H7 (cell line): ENCODE data around the gene AKT2. TPM values are rescaled to one million over a fixed set of nuclear protein-coding genes. Genes with fewer than 3 reads are reported as not detected.

Source experiments
- total RNA-seq: library from RNA; depleted of rRNA; stranded (reverse); fragments of >200 nt; shearing (Covaris generic); gene quantifications from 2 replicates; pipeline ENCODE4 v1.2.3, GENCODE V29; 2014; rRNA removed

Gene AKT2
- total RNA-seq, 1 experiment from 2014 or later: 126 TPM

Other genes starting within 250 kb of the AKT2 start
- 1.4 and 1.7 TPM in 2 replicates for gene ZNF780B, start 229.1 kb downstream of the AKT2 start, total RNA-seq
- gene ZNF780A, start 194.4 kb downstream of the AKT2 start, total RNA-seq: 7.0 and 9.9 TPM in 2 replicates
- 16.7 and 24.5 TPM in 2 replicates for gene MAP3K10, start 93.9 kb downstream of the AKT2 start, total RNA-seq
- gene TTC9B, start 67.0 kb downstream of the AKT2 start, total RNA-seq: not detected in 2 replicates
- 0.87 TPM in 1 of 2 replicates, not detected in the other for gene CCNP, start 58.7 kb downstream of the AKT2 start, total RNA-seq
- gene C19orf47, start 63.1 kb upstream of the AKT2 start, total RNA-seq: 8.2 and 11.8 TPM in 2 replicates
- gene PLD3, start 63.4 kb upstream of the AKT2 start, total RNA-seq: 332 and 352 TPM in 2 replicates
- gene HIPK4, start 104.8 kb upstream of the AKT2 start, total RNA-seq: 0.15 and 0.24 TPM in 2 replicates
- 5.0 and 10.7 TPM in 2 replicates for gene PRX, start 128.0 kb upstream of the AKT2 start, total RNA-seq
- 3.7 and 4.4 TPM in 2 replicates for gene SERTAD1, start 140.6 kb upstream of the AKT2 start, total RNA-seq
- gene SERTAD3, start 159.0 kb upstream of the AKT2 start, total RNA-seq: 26.0 and 29.9 TPM in 2 replicates
- 43.6 and 53.8 TPM in 2 replicates for gene BLVRB, start 180.4 kb upstream of the AKT2 start, total RNA-seq
- gene SPTBN4, start 181.7 kb upstream of the AKT2 start, total RNA-seq: 0.78 and 1.1 TPM in 2 replicates